K562 (cell line): ENCODE data around the gene ASS1. TPM values are rescaled to one million over a fixed set of nuclear protein-coding genes. Genes with fewer than 3 reads are reported as not detected.

ENCODE experiments used
- ATAC-seq: fragments of 200-7000 bp; cut with Tn5 transposase; 3 replicates; pipeline ENCODE4 v1.9.1; 2020; ENCODE audit warnings: moderate library complexity
- BruUV-seq: library from RNA; stranded (reverse); fragments of 400-500 nt; replicated peaks from 2 replicates; lab custom pipeline; 2021; lab: Mats Ljungman, UMichigan
- CTCF ChIA-PET: fragments of 300-600 bp; formaldehyde crosslinking; extraction: SDS; loops from one replicate; lab custom pipeline; 2021; ENCODE audit warnings: low intra/inter-chr PET ratio; lab: Yijun Ruan, JAX
- POLR2A ChIA-PET: fragments of 300-600, 350-650 bp; sonication (Branson Sonifier 250); formaldehyde crosslinking; extraction: SDS; loops from one replicate; lab custom pipeline; 2021; ENCODE audit warnings: antibody characterized with exemption, inconsistent platforms; lab: Yijun Ruan, JAX
- DNase-seq, 4 experiments: peaks; one replicate each; pipeline versions ENCODE4 v3.0.0 to v3.0.0-alpha.2; 2011 to 2018; ENCODE audit warnings: low spot score in 3 of 4, mixed read lengths in 3 of 4; ENCODE audit errors: extremely low read depth in 1 of 4
- FAIRE-seq: peaks from 2 replicates; lab custom pipeline; 2011; peaks lifted over from hg19 to GRCh38; lab: Jason Lieb, UNC
- H2AFZ ChIP-seq: 2 replicates; pipeline ENCODE4 v1.6.0; 2011; ENCODE audit warnings: low read depth, low read length, control low read depth, inconsistent platforms
- H3K27ac ChIP-seq: fragments of 200-600 bp; 3 replicates; pipeline ENCODE4 v1.8.0; 2011; ENCODE audit warnings: low read depth, mild to moderate bottlenecking, control low read depth, inconsistent platforms, low read length, moderate library complexity, mixed read lengths; ENCODE audit errors: extremely low read depth
- H3K27me3 ChIP-seq, 2 experiments: fragments of 300-600 bp in 1 of 2; 2 replicates in 1 of 2; 3 replicates in 1 of 2; pipeline versions ENCODE4 v1.6.0 to v1.8.0; 2011; ENCODE audit warnings: inconsistent platforms in 2 of 2, low read length in 2 of 2, mild to moderate bottlenecking in 1 of 2, mixed read lengths in 1 of 2, moderate library complexity in 1 of 2; ENCODE audit not compliant: control insufficient read depth in 2 of 2, insufficient read depth in 2 of 2
- H3K36me3 ChIP-seq: fragments of 300-600 bp; 3 replicates; pipeline ENCODE4 v1.8.0; 2011; ENCODE audit warnings: mild to moderate bottlenecking, low read length, inconsistent platforms; ENCODE audit not compliant: control insufficient read depth, insufficient read depth
- H3K4me1 ChIP-seq, 2 experiments: fragments of 200-600 bp in 1 of 2; replicated peaks in 1 of 2; 2 replicates in 1 of 2; 3 replicates in 1 of 2; pipeline versions ENCODE4 v1.5.1 to v1.8.0; 2011; ENCODE audit warnings: inconsistent platforms in 2 of 2, low read length in 2 of 2, mild to moderate bottlenecking in 1 of 2, mixed read lengths in 1 of 2, moderate library complexity in 1 of 2; ENCODE audit not compliant: control insufficient read depth in 2 of 2, insufficient read depth in 2 of 2
- H3K4me2 ChIP-seq: 2 replicates; pipeline ENCODE4 v1.6.1; 2011; ENCODE audit warnings: low read length, control low read depth, inconsistent platforms, mixed read lengths; ENCODE audit not compliant: insufficient read depth
- H3K4me3 ChIP-seq: fragments of 200-600 bp; sonication (generic), shearing (Covaris generic); 2 replicates; pipeline ENCODE4 v1.5.1; 2016; ENCODE audit warnings: control low read depth, inconsistent platforms
- H3K79me2 ChIP-seq: fragments of 200-600 bp; 3 replicates; pipeline ENCODE4 v1.8.0; 2011; ENCODE audit warnings: low read length, inconsistent platforms; ENCODE audit not compliant: control insufficient read depth, insufficient read depth
- H3K9ac ChIP-seq, 2 experiments: 2 replicates each; pipeline versions ENCODE4 v1.6.0 to v1.6.1; 2011; ENCODE audit warnings: low read depth in 2 of 2, low read length in 2 of 2, control low read depth in 1 of 2, inconsistent platforms in 1 of 2, mild to moderate bottlenecking in 1 of 2, mixed read lengths in 1 of 2; ENCODE audit not compliant: insufficient read depth in 1 of 2
- H3K9me1 ChIP-seq: one replicate; pipeline ENCODE4 v1.6.0; 2011; ENCODE audit warnings: inconsistent platforms, mild to moderate bottlenecking, low read length, moderate library complexity; ENCODE audit not compliant: control insufficient read depth, insufficient read depth
- H3K9me3 ChIP-seq: replicated peaks from 2 replicates; pipeline ENCODE4 v1.5.1; 2011; ENCODE audit warnings: low read depth, low read length, inconsistent platforms; ENCODE audit not compliant: control insufficient read depth, insufficient read depth
- H4K20me1 ChIP-seq: replicated peaks from 2 replicates; pipeline ENCODE4 v1.6.1; 2011; ENCODE audit warnings: low read length, inconsistent platforms, mixed read lengths; ENCODE audit not compliant: control insufficient read depth, insufficient read depth
- CGGBP1 ChIP-seq: fragments of 250-450 bp; sonication (Bioruptor Pico); IDR thresholded peaks from 2 replicates; pipeline ENCODE4 v1.9.0; 2021; ENCODE audit warnings: mild to moderate bottlenecking
- GABPB1 ChIP-seq: sonication (generic); formaldehyde crosslinking; IDR thresholded peaks from 2 replicates; pipeline ENCODE4 v1.8.0; 2022; ENCODE audit warnings: mild to moderate bottlenecking, missing genetic modification reagents
- GTF2F1 ChIP-seq: IDR thresholded peaks from 2 replicates; pipeline ENCODE4 v1.6.1; 2011; ENCODE audit warnings: low read depth, low read length, improper control_type of control experiment
- HINFP ChIP-seq: fragments of 450-650 bp; conservative IDR thresholded peaks from 2 replicates; pipeline ENCODE4 v1.6.1; 2016; ENCODE audit warnings: missing genetic modification characterization, low read depth, mild to moderate bottlenecking, control low read depth, missing compliant biosample characterization
- HMGN3 ChIP-seq: IDR thresholded peaks from 2 replicates; pipeline ENCODE4 v1.6.1; 2011; ENCODE audit warnings: borderline replicate concordance, low read depth, mild to moderate bottlenecking, mixed read lengths, low read length; ENCODE audit not compliant: insufficient read length; ENCODE audit errors: extremely low read depth
- HNRNPL ChIP-seq: fragments of 200-400 bp; formaldehyde crosslinking; IDR thresholded peaks from 2 replicates; pipeline ENCODE4 v1.6.1; 2017; ENCODE audit warnings: low read depth, mild to moderate bottlenecking, low read length
- POLR3G ChIP-seq: IDR thresholded peaks from 2 replicates; pipeline ENCODE4 v1.6.1; 2011; ENCODE audit not compliant: insufficient read length, insufficient replicate concordance; ENCODE audit errors: extremely low read depth
- PTRF ChIP-seq: fragments of 450-650 bp; IDR thresholded peaks from 2 replicates; pipeline ENCODE4 v1.6.1; 2016; ENCODE audit warnings: mild to moderate bottlenecking, missing genetic modification characterization, missing compliant biosample characterization
- RBM39 ChIP-seq: fragments of 200-400 bp; formaldehyde crosslinking; optimal IDR thresholded peaks from 2 replicates; pipeline ENCODE3; 2018; ENCODE audit warnings: low read depth, low read length
- SIN3A ChIP-seq, 2 experiments: fragments of 150-350 bp in 1 of 2; IDR thresholded peaks; 2 replicates each; pipeline ENCODE4 v1.6.1; 2011 to 2016; ENCODE audit warnings: borderline replicate concordance in 2 of 2, low read depth in 2 of 2, low read length in 2 of 2, mild to moderate bottlenecking in 2 of 2, moderate library complexity in 2 of 2; ENCODE audit not compliant: control insufficient read depth in 1 of 2
- SNRNP70 ChIP-seq: fragments of 200-400 bp; formaldehyde crosslinking; optimal IDR thresholded peaks from 2 replicates; pipeline ENCODE3; 2017; ENCODE audit warnings: low read depth, low read length
- ZNF696 ChIP-seq: fragments of 250-450 bp; sonication (Bioruptor Pico); conservative IDR thresholded peaks from 2 replicates; pipeline ENCODE4 v1.4.0; 2020; ENCODE audit warnings: mild to moderate bottlenecking, moderate library complexity
- WGBS: fragments of 100-300 bp; shearing (Covaris generic); methylation state at CpG from one replicate; pipeline ENCODE4 v1.1.6; 2016; ENCODE audit warnings: low coverage, mixed read lengths; ENCODE audit not compliant: insufficient coverage; ENCODE audit errors: missing lambda C conversion rate; 5-methylcytosine and 5-hydroxymethylcytosine counted together
- in situ Hi-C: fragments of 300-500 bp; cut with MboI; formaldehyde crosslinking; loops from 4 replicates; pipeline ENCODE4 v1.15.0; 2018; ENCODE audit warnings: inconsistent platforms, mixed read lengths
- intact Hi-C: fragments of 100-400 bp; cut with micrococcal nuclease; formaldehyde crosslinking; loops from 2 replicates; pipeline ENCODE4 v1.14.2; 2022
- polyA plus RNA-seq, 8 experiments: library from polyadenylated mRNA; depleted of rRNA in 4 of 8; stranded (reverse) in 5 of 8; unstranded in 3 of 8; fragments of >200 nt; fragmentation: Nextera tagmentation in 2 of 8; fragmentation: Illumina TruSeq in 1 of 8; extraction: Ambion mirVana in 2 of 8; extraction: Trizol in 1 of 8; gene quantifications; 2 replicates each; pipeline versions ENCODE4 v1.2.1 to v1.2.3, GENCODE V29; 2011 to 2014; ENCODE audit warnings: inconsistent platforms in 1 of 8, missing spikeins in 1 of 8
- total RNA-seq, 7 experiments: library from RNA; depleted of rRNA in 6 of 7; stranded (reverse); fragments of >200 nt in 6 of 7; fragmentation: Illumina TruSeq in 2 of 7; extraction: Trizol in 2 of 7; gene quantifications; 2 replicates each; pipeline versions ENCODE4 v1.2.1 to v1.2.3, GENCODE V29; 2011 to 2021; ENCODE audit warnings: low replicate concordance in 1 of 7

ASS1 gene
- total and polyA plus RNA-seq, 9 of the 15 experiments (the other 6 are each of a cell fraction or from before 2014, with no cell fraction given) = 1.5 to 5.7 (median 3.7) TPM

GRCh38 chr9:130543859-130544258 is 99.1 kb downstream of the ASS1 start:
- DNase-seq (no peak), ATAC-seq (no peak), FAIRE-seq (no peak)
- Histone ChIP-seq H3K9me3 (no peaks in the 10 kb centered on the region), H3K27ac (no peak overlapping the region), H3K27me3 (no peaks in the 10 kb centered on the region), H3K4me2 (no peak overlapping the region), H2AFZ (no peak overlapping the region), H3K4me1 (peaks cover 6 to 30% of the 10 kb centered on the region in 2 experiments; a peak in 4 of 5 replicates), H3K4me3 (no peak overlapping the region), H3K9ac (no peak overlapping the region; a peak in 1 of 4 replicates), H3K36me3 (no peaks in the 10 kb centered on the region), H4K20me1 (no peaks in the 10 kb centered on the region), H3K79me2 (no peaks in the 10 kb centered on the region), H3K9me1 (no peaks in the 10 kb centered on the region)
- no TSS peak for BruUV-seq
- intact Hi-C loops = no loop called here
- in situ Hi-C loops = no loop called here
- no peak for TF ChIP-seq SIN3A (IDR thresholded peaks at IDR 0.05; ENCODE audit: borderline replicate concordance in 2 of 2, control insufficient read depth in 1 of 2, low read depth in 2 of 2, low read length in 2 of 2)
- TF ChIP-seq PTRF = no peak
- TF ChIP-seq HNRNPL = no peak
- CTCF ChIA-PET = no interaction called here
- POLR2A ChIA-PET = interaction anchor here (2.1 kb wide), 1 partner anchor 8 kb away, joined by 11 read pairs; no protein-coding TSS in a partner anchor
- WGBS = 67% methylated on average over 6 of the region's 6 CpGs

- ChIA-PET CTCF (no interaction called here), POLR2A (interaction anchor here (2.1 kb wide), 1 partner anchor 9 kb away, joined by 11 read pairs; no protein-coding TSS in a partner anchor)
- intact Hi-C loops = no loop called here
- no peak overlapping the region for H3K4me2 ChIP-seq
- H3K4me1 ChIP-seq = peaks cover 6 to 28% of the 10 kb centered on the region in 2 experiments; a peak in 4 of 5 replicates
- no peak overlapping the region for H2AFZ ChIP-seq
- 74% methylated on average over 8 of the region's 9 CpGs for WGBS
- H3K27me3 ChIP-seq = no peaks in the 10 kb centered on the region
- ATAC-seq = no peak
- BruUV-seq = no TSS peak
- H3K9me1 ChIP-seq = no peaks in the 10 kb centered on the region
- DNase-seq = no peak
- H3K4me3 ChIP-seq = no peak overlapping the region
- no peak for FAIRE-seq
- in situ Hi-C loops = no loop called here
- H3K79me2 ChIP-seq = no peaks in the 10 kb centered on the region
- no peaks in the 10 kb centered on the region for H3K36me3 ChIP-seq
- no peak overlapping the region for H3K27ac ChIP-seq
- no peak overlapping the region for H3K9ac ChIP-seq
- H4K20me1 ChIP-seq = no peaks in the 10 kb centered on the region
- H3K9me3 ChIP-seq = peaks cover 3% of the 10 kb centered on the region; the same call in 1 of the 2 replicates
- TF ChIP-seq ZNF696 = no peak
- TF ChIP-seq CGGBP1 = no peak
- no peak for TF ChIP-seq HMGN3
- no peak for TF ChIP-seq RBM39
- TF ChIP-seq POLR3G = no peak
- TF ChIP-seq HINFP (tag) = no peak
- TF ChIP-seq SNRNP70 = no peak
- no peak for TF ChIP-seq GTF2F1
- no peak for TF ChIP-seq GABPB1 (CRISPR knock-in tag)
Measured at GRCh38 chr9:130544364-130544763, 99.6 kb downstream of the ASS1 start.
